Right atrium auricular region (tissue), 2 donors: Measurements from ENCODE around the gene KLF17. TPM values are rescaled to one million over a fixed set of nuclear protein-coding genes. Genes with fewer than 3 reads are reported as not detected.
"Not testable (repeated sequence)": the region's sequence is repeated elsewhere in the genome, so short reads cannot be mapped to it uniquely, and the experiment has no call there.

ENCODE experiments used
- DNase-seq: peaks from one replicate; pipeline ENCODE4 v3.0.0-alpha.2; 2019; ENCODE audit warnings: low spot score
- H3K27ac ChIP-seq, 2 donors: fragments of 200-600 bp; sonication (generic); 1 replicate in 1 of 2; 2 replicates in 1 of 2; pipeline ENCODE4 v1.5.1; 2016 to 2019
- H3K27me3 ChIP-seq, 2 donors: fragments of 200-600 bp; sonication (generic); one replicate each; pipeline versions ENCODE4 v1.5.1 to v1.6.0; 2017 to 2019
- H3K36me3 ChIP-seq: fragments of 200-600 bp; sonication (generic); one replicate; pipeline ENCODE4 v1.5.1; 2016
- H3K4me1 ChIP-seq, 2 donors: fragments of 200-600 bp; sonication (generic); one replicate each; pipeline versions ENCODE4 v1.5.1 to v1.6.0; 2017 to 2019
- H3K4me3 ChIP-seq, 2 donors: fragments of 200-600 bp; sonication (generic); 1 replicate in 1 of 2; 2 replicates in 1 of 2; pipeline ENCODE4 v1.5.1; 2017 to 2019; ENCODE audit warnings: mild to moderate bottlenecking in 1 of 2, moderate library complexity in 1 of 2
- H3K9me3 ChIP-seq, 2 donors: fragments of 200-600 bp; sonication (generic); one replicate each; pipeline ENCODE4 v1.5.1; 2019
- CTCF ChIP-seq, 2 donors: fragments of 200-600 bp; sonication (generic); IDR thresholded peaks; one replicate each; pipeline ENCODE4 v1.5.1; 2019; ENCODE audit warnings: antibody characterized with exemption in 2 of 2
- total RNA-seq, 2 donors: library from RNA; depleted of rRNA; stranded (reverse); fragments of >200 nt; gene quantifications; one replicate each; pipeline ENCODE4 v1.1.0, GENCODE V29; 2016

The KLF17 gene
- total RNA-seq, 2 donors from 2014 or later = not detected

- no peak for TF ChIP-seq CTCF (IDR thresholded peaks at IDR 0.05)
- Histone ChIP-seq H3K36me3 (no peaks in the 10 kb centered on the region), H3K27me3 (no peaks in the 10 kb centered on the region), H3K9me3 (no peaks in the 10 kb centered on the region), H3K27ac (no peak overlapping the region), H3K4me1 (no peaks in the 10 kb centered on the region), H3K4me3 (no peak overlapping the region)
- peak; percentile 7 for DNase-seq
Observed at GRCh38 chr1:44138239-44138638, 19.6 kb downstream of the KLF17 start.

GRCh38 chr1:44139565-44139964 lies 20.9 kb downstream of the KLF17 start:
- DNase-seq = peak; percentile 13
- H3K4me1 ChIP-seq, H3K4me3 ChIP-seq, H3K36me3 ChIP-seq, H3K9me3 ChIP-seq, H3K27ac ChIP-seq, H3K27me3 ChIP-seq: not testable (repeated sequence)

GRCh38 chr1:44141531-44141930 lies 22.9 kb downstream of the KLF17 start, which contains the start of gene KLF18:
Gene KLF18, minus strand, starts transcription at chr1:44141631. Its CDS starts 0 bp downstream, at chr1:44141631.
- no peaks in the 10 kb centered on the region for H3K36me3 ChIP-seq
- no peak within 1 kb of the TSS for H3K27ac ChIP-seq
- H3K9me3 ChIP-seq = peaks cover 3 to 20% of the 10 kb centered on the region in 2 donors
- H3K4me3 ChIP-seq = no peak within 1 kb of the TSS
- no peaks in the 10 kb centered on the region for H3K4me1 ChIP-seq
- no peak for DNase-seq
- TF ChIP-seq CTCF (IDR thresholded peaks at IDR 0.05) = no peak
- no peaks in the 10 kb centered on the region for H3K27me3 ChIP-seq

GRCh38 chr1:44144962-44145756 lies 26.5 kb downstream of the KLF17 start:
- no peaks in the 10 kb centered on the region for H3K4me1 ChIP-seq
- H3K27ac ChIP-seq = no peak overlapping the region
- peaks cover 3 to 20% of the 10 kb centered on the region in 2 donors for H3K9me3 ChIP-seq
- DNase-seq = no peak
- no peak overlapping the region for H3K4me3 ChIP-seq
- H3K27me3 ChIP-seq = no peaks in the 10 kb centered on the region
- TF ChIP-seq CTCF (IDR thresholded peaks at IDR 0.05) = no peak
- no peaks in the 10 kb centered on the region for H3K36me3 ChIP-seq

GRCh38 chr1:44146536-44147361 lies 28.1 kb downstream of the KLF17 start:
- no peaks in the 10 kb centered on the region for H3K27me3 ChIP-seq
- no peak for TF ChIP-seq CTCF (IDR thresholded peaks at IDR 0.05)
- DNase-seq = no peak
- peaks cover 3 to 20% of the 10 kb centered on the region in 2 donors for H3K9me3 ChIP-seq
- no peaks in the 10 kb centered on the region for H3K4me1 ChIP-seq
- H3K27ac ChIP-seq = no peak overlapping the region
- H3K36me3 ChIP-seq = no peaks in the 10 kb centered on the region
- no peak overlapping the region for H3K4me3 ChIP-seq

- Histone ChIP-seq H3K27me3 (no peaks in the 10 kb centered on the region), H3K4me1 (no peaks in the 10 kb centered on the region), H3K4me3 (no peak overlapping the region), H3K36me3 (no peaks in the 10 kb centered on the region), H3K27ac (no peak overlapping the region), H3K9me3 (peaks cover 3 to 20% of the 10 kb centered on the region in 2 donors)
- no peak for TF ChIP-seq CTCF (IDR thresholded peaks at IDR 0.05)
- no peak for DNase-seq
Observed at GRCh38 chr1:44147582-44147981, 29.0 kb downstream of the KLF17 start.
